ENCODE measurements around the gene LCN12.

The LCN12 gene

GRCh38 chr9:136958898-136959850 lies 7.1 kb downstream of the LCN12 start:
- no peak for DNase-seq

GRCh38 chr9:136960212-136960937 lies 8.3 kb downstream of the LCN12 start:
- DNase-seq: no peak

- DNase-seq: no peak
These were observed 8.8 kb downstream of the LCN12 start for GRCh38 chr9:136960938-136961275.

DNA sequence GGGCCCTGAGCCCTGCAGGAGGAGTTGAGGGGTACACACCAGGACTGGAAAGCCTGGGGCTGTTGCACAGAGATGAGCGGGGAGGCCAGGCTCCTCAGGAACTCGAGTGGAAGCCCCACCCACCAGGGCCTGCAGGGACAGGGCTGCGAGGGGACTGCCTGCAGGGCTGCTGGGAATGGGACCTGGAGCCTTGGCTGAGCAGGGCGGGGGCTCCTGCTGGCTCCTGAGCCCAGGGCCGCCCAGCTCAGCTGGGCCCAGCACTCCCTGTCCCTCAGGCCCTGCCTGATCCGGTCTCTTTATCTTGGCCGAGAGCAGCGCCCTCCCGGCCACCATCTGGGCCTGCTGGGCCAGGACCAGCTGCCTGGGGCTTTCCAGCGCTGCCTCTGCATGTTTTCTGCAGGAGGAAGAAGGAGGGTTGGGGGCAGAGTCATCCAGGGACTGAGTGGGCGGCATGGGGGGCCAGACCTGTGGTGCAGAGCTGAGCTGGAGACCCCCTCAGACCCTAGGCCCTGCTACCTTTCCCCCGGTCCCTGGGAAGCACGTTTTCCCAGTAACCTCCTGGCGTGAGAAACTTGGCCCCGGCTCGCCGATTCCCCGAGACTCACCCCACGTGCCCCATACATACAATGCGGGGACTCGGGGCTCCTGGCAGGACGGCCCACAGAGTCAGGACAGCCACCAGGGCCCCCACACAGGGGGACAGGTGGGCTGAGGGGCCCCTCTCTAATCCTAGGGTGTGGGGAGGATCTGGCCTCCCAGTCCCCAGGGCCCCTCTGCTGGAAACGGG lies 9.4 kb downstream of the LCN12 start:
- DNase-seq: no peak

GRCh38 chr9:136962163-136962562 lies 10.1 kb downstream of the LCN12 start:
- DNase-seq: no peak

DNA sequence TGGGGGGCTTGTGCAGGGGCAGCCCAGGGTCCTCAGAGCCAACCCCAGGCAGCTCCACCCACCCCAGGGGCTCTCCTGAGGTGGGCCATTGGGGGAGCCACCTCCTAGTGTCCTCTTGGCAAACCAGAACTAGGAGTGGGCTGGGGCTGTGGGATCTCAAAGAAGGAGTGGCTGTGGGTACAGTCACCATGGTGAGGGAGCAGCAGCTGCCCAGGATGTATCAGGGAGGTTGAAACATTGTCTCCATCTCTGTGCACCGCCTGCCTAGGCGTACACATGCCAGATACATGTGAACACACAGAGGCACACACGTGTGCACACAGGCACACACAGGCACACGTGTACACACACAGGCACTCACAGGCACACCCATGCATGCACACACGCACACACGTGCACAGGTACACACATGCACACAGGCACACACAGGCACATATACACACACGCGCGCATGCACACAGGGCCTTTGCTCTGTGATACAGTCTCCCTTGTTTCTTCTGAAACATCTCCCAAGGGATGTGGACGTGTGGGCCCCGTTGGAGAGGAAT lies 10.7 kb downstream of the LCN12 start:
- no peak for DNase-seq

GRCh38 chr9:136963341-136963740 lies 11.3 kb downstream of the LCN12 start:
- DNase-seq: no peak

DNA sequence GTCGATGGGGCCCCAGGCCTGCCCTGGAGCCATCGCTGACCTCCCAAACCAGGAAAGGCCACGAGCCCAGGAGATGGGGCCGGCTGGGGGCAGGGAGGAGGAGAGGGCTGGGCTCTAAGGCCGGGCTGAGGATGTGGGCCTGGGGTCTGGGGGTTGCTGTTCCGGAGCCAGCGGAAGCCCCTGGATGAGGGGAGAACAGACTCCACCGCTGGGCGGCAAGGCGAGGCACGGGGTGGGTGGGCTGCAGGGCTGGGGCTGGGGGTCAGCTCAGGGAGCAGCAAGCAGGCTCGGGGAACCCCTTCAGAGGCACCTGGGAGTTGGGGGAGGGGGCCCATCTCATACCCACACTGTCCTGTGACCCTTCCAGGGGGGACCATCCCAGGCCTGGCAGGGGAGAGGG lies 11.7 kb downstream of the LCN12 start:
- no peak for DNase-seq

DNA sequence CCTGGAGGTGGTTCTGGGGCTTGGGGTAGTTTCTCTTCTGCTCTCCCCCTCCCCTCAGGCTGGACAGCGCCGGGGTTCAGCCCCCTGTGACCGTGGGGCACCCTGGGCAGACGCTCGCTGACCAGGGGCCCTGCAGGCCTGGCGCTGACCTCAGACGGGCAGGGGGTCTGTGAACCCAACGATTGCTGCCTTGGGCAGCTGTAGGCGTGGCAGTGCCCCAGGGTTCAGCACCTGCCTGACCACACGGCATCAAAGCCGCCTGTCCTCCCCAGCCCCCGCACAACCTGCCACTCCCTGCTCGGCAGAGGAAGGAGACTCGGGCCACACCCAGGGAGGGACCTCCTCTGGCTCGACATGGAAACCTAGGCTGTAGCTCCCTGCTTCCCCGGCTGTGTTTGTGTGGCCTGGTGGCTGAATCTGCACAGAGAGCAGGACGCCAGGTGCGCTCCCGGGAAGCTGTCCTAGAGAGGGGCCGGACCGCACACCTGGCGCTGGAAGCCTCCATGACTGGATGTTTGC lies 12.2 kb downstream of the LCN12 start:
- no peak for DNase-seq

GRCh38 chr9:136964833-136965422 lies 12.9 kb downstream of the LCN12 start:
- DNase-seq: no peak

DNA sequence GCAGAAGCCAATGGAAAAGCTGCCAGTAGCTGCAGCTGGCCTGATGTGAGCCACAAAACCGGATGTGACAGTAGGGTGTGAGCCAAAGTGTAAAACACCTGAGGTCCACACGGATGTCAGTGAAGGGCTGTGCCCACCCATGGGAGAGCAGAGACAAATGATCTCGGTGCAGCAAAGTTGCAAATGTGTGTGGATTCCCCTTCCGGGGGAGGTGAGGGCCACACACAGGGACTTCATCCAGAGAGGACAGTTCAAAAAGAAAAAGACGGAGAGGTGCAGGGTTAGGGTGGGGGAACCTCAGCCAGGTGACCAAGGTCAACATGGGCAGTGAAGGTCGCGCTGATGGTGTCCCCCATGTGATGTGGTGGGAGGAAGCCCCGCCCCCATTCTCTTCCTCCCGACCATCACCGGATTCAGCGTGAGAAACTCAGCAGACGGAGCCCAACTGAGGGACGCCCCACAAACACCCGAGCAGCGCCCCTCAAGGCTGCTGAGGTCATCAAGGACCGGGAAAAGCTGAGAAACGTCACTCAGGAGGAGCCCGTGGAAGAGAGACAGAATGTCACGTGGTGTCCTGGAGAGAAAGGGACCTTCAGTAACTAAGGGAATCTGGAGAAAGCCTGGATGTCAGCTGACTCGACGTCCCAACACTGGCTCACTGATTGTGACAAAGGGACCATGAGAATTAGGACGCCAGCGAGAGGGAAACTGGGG lies 13.9 kb downstream of the LCN12 start:
- DNase-seq: no peak

DNA sequence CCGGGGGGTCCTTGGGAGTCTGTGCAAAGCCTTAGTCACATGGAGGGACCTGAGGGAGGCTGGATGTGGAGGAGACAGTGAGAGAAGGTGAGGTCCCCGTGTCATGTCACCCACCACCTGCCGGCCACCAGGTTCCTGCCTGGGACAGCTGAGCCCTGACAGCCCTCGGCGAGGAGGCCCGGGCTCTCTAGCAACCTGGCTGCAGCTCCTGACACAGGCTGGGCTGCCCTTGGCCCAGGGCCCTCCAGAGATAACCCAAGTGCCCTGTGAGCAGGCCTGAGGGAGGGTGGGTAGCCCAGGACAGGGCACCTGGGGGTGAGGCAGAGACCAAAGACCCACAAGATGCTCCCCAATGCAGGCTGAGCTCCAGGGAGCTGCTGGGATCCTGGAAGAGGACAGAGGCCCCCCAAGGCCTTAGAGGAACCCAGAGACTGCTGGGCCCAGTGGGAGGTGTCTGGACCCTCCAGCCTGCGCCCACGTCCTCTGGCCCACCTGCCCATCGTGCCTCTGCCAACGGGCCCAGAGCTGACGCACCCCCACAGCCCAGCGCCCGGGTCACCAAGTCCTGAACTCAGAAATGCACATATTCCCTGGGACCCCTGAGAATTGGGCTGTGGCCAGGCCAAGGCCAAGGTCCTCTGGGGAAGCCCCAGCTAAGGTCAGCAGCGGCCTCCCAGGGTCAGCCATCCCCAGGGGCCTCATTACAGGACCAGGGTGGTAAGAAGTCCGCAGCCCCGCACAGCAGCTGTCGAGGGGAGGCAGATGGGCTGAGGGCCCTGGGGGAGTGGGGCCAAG lies 16.5 kb downstream of the LCN12 start:
- no peak for DNase-seq

- no peak for DNase-seq
These were observed 17.1 kb downstream of the LCN12 start for GRCh38 chr9:136969150-136969549.

DNA sequence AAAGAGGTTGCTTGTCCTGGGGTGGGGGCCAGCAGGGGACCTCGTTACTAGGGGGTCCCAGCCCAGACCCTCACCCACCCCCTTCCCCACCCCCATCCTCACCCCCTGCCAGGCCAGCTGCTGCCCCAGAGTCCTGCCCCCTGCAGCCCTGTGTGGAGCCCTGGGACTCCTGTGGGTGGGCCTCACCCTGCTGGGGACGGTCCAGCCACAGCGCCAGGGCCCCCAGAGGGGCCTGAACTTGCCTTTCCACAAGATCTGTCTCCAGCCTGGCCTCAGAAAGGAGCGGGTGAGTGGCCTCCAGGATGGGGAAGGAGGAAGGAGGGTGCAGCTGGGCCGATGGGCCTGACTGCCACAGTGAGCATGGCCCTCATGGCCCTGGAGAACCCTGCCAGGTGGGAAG lies 17.7 kb downstream of the LCN12 start:
- DNase-seq: no peak

DNA sequence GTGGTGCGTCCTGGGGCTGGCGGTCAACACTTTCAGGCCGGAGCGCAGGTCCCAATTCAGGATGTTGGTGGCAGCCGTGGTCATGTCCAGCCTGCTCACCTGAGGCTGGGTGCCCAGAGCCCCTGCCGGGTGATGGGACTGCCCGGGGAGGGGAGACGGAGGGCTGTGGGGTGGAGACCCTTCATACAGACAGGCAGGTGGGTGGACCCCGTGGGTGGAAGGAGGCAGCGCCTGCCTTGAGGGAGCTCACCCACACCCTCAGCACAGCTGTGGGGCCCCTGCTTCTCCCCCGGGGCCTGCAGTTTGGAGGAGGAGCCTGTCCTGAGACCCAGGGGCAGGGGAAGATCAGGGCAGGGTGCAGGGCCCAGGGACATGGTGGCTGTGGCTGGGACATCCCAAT lies 18.3 kb downstream of the LCN12 start:
- no peak for DNase-seq

DNA sequence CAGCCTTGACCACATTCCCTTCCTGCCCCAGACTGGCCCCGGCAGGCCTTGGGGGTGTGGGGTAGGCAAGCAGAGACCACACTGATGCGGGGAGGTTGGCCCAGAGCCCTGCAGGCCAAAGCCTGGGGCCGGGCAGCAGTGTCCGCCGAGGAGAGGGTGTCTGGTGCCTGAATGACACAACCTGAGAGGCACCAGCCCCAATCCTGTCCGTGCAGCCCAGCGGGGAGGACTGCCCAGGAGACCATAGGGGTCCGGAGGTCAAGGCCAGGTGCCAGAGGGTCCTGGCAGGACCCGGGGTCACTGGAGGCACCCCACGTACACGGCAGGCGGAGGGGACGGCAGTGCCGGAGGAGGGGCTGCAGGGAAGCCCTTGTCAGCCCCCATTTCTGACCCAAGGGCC lies 19.7 kb downstream of the LCN12 start:
- no peak for DNase-seq

DNA sequence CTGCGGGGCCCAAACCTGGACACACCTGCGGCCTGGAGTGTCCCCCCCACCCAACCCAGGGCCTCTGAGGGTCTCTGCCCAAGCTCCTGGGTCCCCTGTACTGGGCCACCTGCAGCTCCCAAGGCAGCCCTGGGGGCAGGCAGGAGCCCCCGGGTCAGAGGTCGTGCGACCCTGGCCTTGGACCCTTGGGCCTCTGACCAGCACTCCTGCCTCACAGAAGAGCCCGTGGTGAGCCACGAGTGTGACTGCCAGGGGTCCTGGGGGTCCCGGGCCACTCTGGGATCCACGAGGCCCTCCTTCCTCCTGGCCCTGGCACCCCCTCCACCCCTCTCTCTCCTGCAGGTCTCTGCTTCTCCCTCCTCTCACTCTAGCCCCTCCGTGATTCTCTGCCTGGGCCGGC lies 20.3 kb downstream of the LCN12 start:
- no peak for DNase-seq

GRCh38 chr9:136972743-136973142 lies 20.7 kb downstream of the LCN12 start:
- DNase-seq: no peak

GRCh38 chr9:136973618-136974617 lies 21.8 kb downstream of the LCN12 start:
- DNase-seq: no peak

Data from GDM1 (cell line).